Right lung (tissue), 5 donors: ENCODE results near the gene ABHD2. TPM values are rescaled to one million over a fixed set of nuclear protein-coding genes. Genes with fewer than 3 reads are reported as not detected.
"Not testable (repeated sequence)": the region's sequence is repeated elsewhere in the genome, so short reads cannot be mapped to it uniquely, and the experiment has no call there.

Experiments
- DNase-seq, 2 donors: peaks; one replicate each; pipeline ENCODE4 v3.0.0-alpha.2; 2013
- polyA plus RNA-seq, 5 donors: library from polyadenylated mRNA; unstranded; fragments of 120-200 nt; gene quantifications; one replicate each; pipeline versions ENCODE4 v1.2.1 to v1.2.3, GENCODE V29; 2013; ENCODE audit warnings: inconsistent platforms in 1 of 5, low replicate concordance in 1 of 5; ENCODE audit not compliant: insufficient read length in 5 of 5, insufficient read depth in 1 of 5

The ABHD2 gene
- polyA plus RNA-seq, 5 donors: 32.4 to 49.5 (median 38.0) TPM

DNA sequence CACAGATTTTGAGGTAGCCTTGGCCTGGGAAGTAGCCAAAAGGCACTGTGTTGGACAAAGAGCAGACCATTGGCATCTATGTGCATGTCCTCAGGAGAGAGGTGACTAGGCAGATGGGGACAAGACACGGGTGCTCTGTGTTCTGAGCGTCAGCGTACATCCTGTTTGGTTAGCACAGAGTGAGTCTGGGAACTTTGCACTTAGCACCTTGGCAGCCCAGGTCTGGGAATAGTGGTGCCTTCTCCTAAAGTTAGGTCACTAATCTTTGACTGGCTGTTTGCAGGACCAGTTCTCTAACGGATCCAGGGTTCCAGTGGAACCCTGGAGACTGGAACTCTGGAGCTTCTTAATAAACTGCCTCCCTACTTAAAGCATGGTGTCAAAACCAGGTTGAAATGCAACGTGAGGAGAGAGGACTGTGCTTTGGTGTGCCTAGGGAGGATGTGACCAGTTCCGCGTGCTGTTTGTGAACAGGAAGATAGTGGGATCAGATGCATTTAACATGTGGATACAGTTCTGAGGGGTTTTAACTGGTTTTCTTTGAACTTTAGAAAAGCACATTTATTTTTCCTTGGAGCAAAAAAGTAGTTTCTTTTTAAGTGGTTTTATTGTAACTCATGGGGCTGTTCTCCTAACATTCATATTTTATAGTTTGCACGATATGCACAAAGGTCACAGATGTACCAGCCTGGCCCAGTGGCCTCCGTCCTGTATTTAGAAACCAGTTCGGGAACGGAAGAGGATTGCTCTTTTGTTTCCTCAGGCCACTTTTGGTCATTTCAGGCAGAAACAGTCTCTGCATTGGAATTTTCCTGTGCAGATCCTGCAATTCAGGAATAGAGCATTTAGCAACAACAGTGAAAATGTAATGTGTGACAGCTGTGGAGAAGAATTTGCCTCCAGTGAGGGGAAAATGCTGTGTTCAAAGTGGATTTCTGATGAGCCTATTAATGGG, 48.8 kb downstream of the ABHD2 start:
- DNase-seq: no peak

DNA sequence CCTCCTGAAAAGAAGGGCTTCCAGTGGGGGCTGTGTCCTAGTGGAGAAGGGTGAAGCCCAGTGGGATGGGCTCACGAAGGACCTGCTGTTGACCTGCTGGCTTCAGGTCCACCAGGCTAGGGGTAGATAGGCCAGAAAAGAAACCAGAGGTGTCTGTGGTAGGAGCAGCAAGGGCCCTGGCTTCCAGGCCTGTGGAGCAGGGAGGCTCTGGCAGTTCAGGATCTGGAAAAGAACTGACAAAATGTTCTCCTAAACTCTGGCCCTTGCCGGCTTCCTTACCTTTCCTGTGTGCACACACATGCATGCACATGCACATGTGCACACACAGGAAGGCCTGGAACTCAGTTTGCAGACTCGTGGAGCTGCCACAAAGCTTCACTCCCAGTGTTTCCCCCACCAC, 49.7 kb downstream of the ABHD2 start:
- DNase-seq: no peak

DNA sequence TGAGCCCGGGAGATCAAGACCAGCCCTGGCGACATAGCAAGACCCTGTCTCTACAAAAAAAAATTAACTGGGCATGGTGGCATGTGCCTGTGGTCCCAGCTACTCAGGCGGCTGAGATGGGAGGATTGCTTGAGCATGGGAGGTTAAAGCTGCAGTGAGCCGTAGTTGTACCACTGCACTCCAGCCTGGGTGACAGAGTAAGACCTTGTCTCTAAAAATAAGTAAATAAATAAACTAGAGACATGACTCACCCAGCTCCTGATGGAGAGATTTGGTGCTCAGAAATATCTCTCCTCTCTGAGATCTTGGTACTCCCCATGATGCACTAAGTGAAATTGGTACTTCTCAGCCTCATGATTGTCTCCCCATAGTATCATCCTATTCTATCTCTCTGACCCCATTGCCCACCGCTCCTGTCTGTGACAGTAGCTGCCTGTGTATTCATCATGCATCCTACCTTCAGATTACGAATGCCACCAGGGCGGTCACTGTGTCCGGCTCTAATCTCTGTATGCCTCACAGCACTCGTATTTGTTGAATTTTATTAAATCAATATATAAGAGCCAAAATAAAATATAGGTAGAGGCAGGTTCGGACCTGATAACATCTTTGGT, 50.9 kb downstream of the ABHD2 start:
- DNase-seq: no peak

DNA sequence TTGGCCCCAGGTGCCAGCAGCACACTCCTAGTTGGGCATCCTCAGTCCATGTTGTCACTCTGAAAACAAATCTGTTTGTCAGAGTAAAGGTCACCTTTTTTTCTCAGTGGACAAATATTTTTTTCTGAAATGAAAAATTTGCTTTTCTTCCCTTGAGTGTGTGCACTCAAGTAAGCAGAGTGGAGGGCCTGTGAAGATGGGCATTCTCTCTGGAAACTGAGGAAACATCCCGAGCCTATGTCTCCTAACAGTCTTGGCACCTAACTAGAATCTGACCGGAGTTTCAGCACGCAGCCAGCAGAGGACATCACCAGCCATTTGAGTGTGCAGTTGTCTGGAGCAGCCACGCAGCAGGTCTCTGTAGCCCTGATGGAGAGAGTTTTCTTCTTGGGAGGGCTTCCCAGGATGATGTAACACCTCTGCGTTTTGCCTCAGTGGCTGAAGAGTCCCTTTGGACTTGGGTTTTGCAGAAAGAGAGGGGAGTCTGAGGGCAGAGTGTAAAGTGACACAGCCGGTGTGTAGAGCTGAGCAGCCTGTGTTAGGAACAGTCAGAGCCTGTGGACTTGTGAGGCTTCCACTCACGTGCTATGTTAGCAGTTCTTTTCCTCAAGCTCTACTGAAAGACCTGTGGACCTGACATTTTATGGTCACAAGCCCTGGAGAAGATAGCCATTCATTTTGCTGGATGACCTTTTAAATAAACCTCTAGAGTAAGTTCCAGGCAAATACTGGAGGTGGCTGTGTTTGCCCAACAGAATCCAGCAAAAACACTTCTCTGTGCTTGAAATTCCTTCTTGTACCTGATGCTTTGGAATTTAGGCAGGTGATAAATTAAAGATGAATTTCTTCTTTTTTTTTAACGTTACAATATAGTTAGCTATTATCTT, 51.6 kb downstream of the ABHD2 start:
- DNase-seq: no peak

DNA sequence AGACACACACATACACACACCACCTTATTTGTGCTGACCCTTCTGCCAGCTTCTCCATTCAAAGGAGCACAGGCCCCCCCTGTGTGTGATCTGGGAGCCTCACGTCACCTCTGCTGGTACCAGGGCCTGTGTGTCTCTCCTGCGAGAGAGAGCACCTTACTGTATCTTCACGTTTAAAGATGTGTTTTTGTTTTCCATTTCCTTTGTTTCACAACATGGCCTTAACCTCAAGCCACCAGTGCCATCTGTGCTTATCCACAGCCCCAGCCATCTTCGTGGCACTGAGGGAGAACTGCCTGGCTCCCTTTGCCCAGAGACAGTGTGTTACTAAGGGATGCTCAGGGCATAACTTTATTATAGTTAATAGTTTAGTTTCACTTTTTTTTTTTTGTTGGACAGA, 52.3 kb downstream of the ABHD2 start:
- DNase-seq: no peak

DNA sequence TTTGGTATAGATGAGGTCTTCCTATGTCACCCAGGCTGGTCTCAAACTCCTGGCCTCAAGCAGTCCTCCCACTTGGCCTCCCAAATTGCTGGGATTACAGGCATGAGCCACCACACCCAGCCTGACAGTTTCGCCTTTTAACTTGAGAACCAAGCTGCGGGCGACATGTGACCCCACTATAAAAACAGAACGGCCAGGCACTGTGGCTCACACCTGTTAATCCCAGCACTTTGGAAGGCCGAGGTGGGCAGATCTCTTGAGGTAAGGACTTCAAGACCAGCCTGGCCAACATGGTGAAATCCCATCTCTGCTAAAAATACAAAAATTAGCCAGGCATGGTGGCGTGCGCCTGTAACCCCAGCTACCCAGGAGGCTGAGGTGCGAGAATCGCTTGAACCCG, 52.9 kb downstream of the ABHD2 start:
- not testable (repeated sequence) for DNase-seq

DNA sequence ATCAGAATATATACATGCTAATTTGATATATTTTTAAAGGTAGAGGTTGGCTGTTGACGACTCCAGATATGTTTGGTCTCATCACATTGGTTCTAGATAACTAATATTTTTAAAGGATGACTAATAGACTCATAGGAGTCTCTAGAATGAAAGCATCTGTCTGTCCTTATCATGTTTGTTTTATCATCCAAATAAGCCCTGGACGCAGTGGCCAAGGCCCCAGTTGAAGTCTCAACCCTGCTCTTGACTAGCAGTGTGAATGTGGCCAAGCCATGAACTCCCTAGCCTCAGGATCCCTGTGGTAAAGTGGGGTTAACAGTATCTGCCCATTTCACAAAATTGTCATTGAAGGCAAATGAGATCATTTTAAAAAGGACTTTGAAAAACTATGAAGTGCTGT, 53.6 kb downstream of the ABHD2 start:
- DNase-seq: no peak

DNA sequence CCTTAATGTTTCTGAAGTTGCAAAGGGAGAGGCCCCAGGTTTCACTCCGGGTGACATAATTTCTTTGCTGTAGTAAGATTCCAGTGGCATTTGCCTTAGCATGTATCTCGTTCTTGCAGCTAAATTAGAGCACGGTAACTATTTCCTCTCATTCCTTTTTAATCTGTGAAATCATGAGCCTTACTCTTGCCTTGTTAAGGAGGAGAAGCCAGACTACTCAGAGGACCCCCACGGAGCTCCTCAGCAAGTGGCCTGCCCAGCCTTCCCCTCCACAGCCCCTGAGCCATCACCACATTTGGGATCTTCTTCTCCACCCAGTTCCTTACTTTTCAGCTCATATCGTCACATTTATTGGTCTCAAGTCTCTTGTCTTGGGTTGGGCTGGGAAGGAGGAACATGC, 54.2 kb downstream of the ABHD2 start:
- no peak for DNase-seq

DNA sequence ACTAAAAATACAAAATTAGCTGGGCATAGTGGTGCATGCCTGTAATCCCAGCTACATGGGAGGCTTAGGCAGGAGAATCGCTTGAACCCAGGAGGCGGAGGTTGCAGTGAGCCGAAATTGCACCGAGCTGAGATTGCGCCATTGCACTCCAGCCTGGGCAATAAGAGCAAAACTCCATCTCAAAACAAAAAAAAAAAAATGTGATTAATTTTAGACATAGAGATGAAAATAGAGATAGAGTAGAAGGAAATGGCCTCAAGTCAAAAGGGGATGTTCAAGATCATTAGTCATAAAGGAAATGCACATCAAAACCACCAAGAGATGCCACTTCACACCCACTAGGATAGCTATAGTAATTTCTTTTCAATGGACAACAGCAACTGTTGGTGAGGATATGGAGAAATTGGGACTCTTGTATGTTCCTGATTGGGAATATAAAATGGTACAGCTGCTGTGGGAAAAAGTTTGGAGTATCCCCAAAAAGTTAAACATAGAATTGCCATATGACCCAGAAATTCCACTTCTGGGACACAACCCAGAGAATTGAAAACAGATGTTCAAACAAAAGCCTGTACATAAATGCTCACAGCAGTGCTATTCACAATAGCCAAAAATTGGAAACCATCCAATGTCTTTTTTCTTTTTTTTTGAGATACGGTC, 55.4 kb downstream of the ABHD2 start:
- DNase-seq: peak; percentile 83 to 90

DNA sequence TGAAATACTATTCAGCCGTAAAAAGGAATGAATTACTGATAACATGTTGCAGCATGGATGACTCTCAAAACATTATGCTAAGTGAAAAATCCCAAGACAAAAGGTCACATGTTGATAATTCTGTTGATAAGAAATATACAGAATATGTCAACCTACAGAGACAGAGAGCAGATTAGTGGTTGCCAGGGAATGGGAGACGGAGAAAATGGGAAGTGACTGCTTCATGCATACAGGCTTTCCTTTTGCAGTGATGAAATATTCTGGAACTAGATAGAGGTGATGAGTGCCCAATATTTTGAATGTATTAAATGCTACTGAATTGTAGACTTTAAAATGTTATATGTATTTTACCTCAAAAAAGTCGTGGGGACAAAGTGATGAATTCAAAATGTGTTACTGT, 56.2 kb downstream of the ABHD2 start:
- no peak for DNase-seq

DNA sequence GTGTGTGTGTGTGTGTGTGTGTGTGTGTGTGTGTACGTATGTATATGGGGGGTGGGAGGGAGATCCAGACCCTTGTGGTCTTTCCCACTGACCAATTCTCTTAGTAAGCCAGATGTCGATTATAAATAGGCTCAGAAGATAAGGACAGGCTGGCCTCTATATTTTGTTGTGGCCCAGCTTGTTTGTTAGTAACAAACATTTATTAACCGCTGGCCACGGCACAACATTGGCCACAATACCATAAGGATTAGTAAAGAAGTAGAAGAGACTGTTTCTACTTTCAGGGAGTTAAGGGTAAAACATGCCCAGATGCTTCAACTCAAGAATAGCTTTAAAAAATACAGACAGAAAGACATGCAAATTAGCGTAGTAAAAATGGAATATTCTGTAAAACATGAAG, 58.1 kb downstream of the ABHD2 start:
- no peak for DNase-seq

DNA sequence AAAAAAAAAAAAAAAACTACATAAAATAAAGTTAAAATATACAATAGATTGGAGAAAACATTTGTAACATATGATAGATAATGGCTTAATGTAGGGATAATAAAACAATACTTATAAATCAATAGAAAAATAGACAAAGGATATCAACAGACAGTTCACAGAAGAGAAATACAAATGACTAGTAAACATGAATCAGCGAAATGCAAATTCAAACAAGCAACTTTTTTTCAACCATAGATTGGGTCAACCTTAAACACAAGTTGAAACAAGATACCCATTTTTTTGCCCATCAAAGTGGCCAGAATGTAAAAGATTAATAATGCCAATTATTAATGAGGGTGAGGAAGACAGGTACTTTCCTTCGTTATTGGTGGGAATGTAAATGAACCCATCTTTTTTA, 59.9 kb downstream of the ABHD2 start:
- no peak for DNase-seq

DNA sequence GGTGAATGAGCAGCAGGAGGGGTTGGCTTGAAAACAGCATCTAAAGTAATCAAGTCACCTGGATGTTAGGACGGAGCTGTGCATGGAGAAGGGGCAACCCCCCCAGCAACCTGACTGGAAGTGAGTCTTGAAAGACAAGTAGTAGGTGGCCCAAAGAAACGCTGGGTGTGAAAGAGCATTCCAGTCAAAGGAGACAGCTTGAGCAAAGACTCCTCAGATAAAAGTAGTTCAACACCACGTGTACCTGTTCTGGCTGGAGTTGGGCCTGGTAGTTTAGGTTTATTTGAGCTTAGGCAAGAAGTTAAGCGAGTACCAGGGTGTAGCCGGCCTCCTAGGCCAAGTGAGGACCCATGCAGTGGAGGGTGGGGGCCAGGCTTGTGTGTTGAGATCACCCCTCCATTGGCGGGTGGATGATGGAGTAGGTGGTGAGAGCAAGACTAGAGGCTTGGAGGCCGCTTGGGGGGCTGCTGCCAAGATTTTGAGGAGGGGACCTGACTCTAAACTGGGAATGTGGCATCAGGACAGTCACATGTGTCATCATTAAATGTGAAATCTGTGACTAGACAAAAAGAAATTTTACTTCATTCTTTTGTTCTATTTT, 61.3 kb downstream of the ABHD2 start:
- no peak for DNase-seq

DNA sequence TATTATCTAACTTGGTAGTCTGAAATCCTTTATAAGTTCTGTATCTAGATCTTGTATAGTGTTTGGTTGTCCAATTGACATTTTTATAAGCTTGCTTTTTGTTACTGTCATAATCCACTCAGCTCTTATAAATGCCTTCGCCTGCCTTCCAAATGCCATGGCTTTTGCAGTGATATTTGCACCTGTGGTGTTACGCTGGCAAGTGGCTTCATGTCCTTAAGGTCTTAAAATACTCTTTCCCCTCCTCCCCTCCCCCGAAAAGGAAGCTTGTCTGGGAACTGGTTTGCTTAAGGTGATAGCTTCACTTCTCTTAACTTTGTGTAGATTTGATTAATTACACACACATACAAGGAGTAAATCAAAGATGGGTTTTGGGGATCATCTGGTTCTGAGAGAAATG, 62.0 kb downstream of the ABHD2 start:
- DNase-seq: no peak

DNA sequence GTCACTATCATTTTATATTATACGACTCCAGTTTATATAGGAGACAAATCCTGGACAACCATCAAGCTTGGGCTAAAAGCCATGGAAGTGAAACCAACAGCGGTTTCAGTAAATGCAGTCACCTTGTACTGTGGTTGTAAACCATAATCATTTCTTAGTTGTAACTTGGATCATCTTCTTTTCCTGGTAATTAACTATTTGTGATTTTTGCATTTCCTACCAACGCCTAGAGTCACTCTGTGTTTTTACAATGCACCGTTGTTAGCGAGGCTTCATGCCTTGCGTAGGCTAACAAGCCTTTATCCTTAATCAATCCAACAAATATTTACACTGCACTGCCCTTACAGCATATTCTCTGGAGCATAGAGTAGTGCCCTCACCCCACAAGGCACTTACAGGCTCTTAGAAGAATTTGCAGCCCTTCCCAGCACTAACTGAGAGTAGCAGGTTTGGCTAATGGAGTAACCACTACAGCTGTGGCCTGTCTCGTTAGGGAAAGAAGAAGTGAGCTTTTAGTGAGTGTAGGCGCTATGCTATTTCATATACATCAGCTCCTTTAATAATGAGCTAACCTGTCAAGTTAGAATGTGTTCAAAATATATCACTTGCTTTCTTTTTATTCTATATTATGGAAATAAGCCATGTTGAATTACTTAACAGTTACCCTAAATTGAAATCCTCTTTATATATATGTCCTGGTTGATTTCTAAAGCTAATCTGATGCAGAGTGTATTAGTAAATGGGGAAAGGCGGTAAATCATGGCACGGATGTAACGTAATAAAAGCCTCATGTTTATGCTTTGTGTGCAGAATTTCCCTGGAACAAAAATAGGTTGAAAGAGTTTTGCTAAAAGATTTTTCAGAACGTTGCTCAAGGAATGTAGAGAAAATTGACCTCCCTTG, 62.8 kb downstream of the ABHD2 start:
- DNase-seq: no peak

DNA sequence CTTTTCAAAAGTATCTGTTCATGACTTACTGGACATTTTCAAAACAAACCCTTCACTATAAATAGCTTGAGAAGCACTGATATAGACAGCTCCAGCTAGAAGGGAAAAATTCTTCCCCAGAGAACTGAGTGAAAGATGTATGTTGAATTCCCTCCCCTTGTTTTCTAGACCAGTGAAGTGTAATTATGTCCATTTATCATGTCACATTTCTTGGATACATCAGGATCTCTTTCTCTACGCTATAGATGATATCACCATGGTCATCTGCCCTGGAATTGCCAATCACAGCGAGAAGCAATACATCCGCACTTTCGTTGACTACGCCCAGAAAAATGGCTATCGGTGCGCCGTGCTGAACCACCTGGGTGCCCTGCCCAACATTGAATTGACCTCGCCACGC, 66.9 kb downstream of the ABHD2 start:
- DNase-seq: no peak

DNA sequence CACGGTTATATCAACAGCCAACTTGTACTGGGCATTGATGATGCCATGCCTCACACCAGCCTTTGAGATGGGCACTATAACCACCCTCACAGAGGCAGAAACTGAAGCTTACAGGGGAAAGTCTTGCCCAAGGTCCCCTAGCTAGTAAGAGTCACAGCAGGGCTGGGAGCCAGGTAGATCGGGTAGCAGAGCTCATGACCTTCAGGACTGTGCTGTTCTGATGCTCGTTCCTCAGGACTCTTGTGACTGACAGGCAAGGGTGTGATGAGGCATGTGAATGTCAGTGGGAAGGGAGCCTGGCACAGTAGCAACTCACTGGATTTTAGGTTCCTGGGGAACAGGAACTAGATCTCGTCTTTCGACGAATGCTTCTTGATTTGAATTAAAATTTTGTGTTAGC, 67.4 kb downstream of the ABHD2 start:
- no peak for DNase-seq

DNA sequence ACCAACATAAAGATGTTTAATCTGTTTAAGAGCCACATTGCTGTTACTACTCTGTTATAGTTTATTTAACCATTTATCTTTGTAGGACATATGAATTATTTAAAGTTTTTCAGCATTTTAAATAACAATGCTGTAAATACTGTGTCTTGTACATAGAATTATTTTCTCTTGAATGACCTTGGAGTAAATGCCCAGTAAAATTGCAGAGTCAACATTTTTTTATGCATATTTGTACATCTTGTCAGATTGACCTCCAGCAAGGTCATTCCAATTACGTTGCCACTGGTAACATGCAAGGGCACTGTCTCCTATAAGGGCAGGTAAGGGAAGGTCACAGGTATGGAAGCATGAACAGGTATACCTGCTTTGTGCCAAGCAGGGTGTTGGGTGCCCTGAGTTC, 68.8 kb downstream of the ABHD2 start:
- no peak for DNase-seq

DNA sequence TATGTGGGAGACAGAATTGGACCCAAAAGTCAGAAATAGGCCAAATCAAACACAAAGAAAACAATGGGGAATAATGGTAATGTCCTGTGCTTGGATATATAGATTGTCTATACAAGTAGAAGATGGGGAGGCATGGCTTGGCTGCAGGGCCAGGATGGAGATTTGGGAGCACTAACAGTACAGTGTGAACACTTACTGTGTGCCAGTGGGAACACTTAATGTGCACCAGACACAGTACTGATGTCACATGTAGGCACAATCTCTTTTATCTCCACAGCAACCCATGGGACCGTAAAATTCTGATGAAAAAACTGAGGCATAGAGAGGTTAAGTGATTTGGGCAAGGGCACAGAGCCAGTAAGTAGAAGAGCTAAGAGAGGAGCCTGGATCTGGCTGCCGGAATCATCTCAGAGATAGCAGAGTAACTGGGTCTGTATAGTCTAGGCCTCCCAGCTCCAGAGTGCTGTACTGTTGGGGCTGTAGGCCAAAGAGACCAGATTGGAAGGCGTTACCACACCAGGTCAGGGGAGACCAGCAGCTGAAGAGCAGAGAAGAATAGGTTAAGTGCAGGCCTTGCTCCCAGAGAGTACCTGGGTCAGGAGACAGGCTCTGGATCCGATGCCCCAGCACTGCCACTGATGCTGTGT, 69.8 kb downstream of the ABHD2 start:
- DNase-seq: no peak

DNA sequence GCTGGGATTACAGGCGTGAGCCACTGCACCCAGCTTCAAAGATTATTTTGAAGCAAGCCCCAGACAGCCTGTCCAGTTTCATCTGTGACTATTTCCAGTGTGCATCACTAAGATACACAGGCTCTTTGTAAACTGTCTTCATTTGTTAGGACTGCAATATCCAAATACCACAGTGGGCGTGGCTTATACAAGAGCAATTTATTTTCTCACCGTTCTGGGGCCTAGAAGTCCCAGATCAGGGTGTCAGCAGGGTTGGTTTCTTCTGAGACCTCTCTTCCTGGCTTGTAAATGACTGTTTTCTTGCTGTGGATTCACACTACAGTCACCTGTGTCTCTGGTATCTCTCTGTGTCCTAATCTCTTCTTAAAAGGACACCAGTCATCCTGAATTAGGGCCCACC, 73.4 kb downstream of the ABHD2 start:
- no peak for DNase-seq
